GM23338 (cell line): ENCODE results near the gene LRIG3. TPM values are rescaled to one million over a fixed set of nuclear protein-coding genes. Genes with fewer than 3 reads are reported as not detected.

Source experiments
- ATAC-seq: fragments of 200-7000 bp; cut with Tn5 transposase; 3 replicates; pipeline ENCODE4 v1.9.1; 2020
- DNase-seq: peaks from one replicate; pipeline ENCODE4 v3.0.0-alpha.2; 2015; ENCODE audit warnings: low spot score
- H2AFZ ChIP-seq: fragments of 200-600 bp; sonication (generic); 2 replicates; pipeline ENCODE4 v1.8.0; 2016; ENCODE audit warnings: antibody characterized with exemption, mild to moderate bottlenecking, moderate library complexity
- H3F3A ChIP-seq: fragments of 200-600 bp; sonication (generic); replicated peaks from 2 replicates; pipeline ENCODE4 v1.8.0; 2017; ENCODE audit warnings: antibody characterized with exemption, mixed run types, low read depth
- H3K27ac ChIP-seq: fragments of 200-600 bp; sonication (generic); 2 replicates; pipeline ENCODE4 v1.6.1; 2016; ENCODE audit warnings: low read depth
- H3K27me3 ChIP-seq: fragments of 200-600 bp; sonication (generic); 2 replicates; pipeline ENCODE4 v1.8.0; 2016; ENCODE audit warnings: mild to moderate bottlenecking, mixed run types, moderate library complexity; ENCODE audit not compliant: insufficient read depth
- H3K36me3 ChIP-seq: fragments of 200-600 bp; sonication (generic); 2 replicates; pipeline ENCODE4 v1.8.0; 2016; ENCODE audit warnings: mild to moderate bottlenecking; ENCODE audit not compliant: insufficient read depth
- H3K4me1 ChIP-seq: fragments of 200-600 bp; sonication (generic); 2 replicates; pipeline ENCODE4 v1.8.0; 2016; ENCODE audit warnings: mild to moderate bottlenecking, moderate library complexity; ENCODE audit not compliant: insufficient read depth
- H3K4me2 ChIP-seq: fragments of 200-600 bp; sonication (generic); 2 replicates; pipeline ENCODE4 v1.7.1; 2017; ENCODE audit warnings: mixed run types
- H3K4me3 ChIP-seq: fragments of 200-600 bp; sonication (generic); 2 replicates; pipeline ENCODE4 v1.6.1; 2016; ENCODE audit warnings: mixed run types
- H3K79me2 ChIP-seq: fragments of 200-600 bp; sonication (generic); replicated peaks from 2 replicates; pipeline ENCODE4 v1.8.0; 2017; ENCODE audit warnings: mild to moderate bottlenecking; ENCODE audit not compliant: insufficient read depth
- H3K9me2 ChIP-seq: fragments of 200-600 bp; sonication (generic); 2 replicates; pipeline ENCODE4 v1.8.0; 2017; ENCODE audit not compliant: insufficient read depth
- H4K20me1 ChIP-seq: fragments of 200-600 bp; sonication (generic); replicated peaks from 2 replicates; pipeline ENCODE4 v1.8.0; 2017; ENCODE audit warnings: mild to moderate bottlenecking; ENCODE audit not compliant: insufficient read depth
- H3K27ac Mint-ChIP-seq: 2 replicates; pipeline ENCODE4 v1.8.0; 2020; ENCODE audit warnings: inconsistent platforms, mild to moderate bottlenecking, moderate library complexity, mixed read lengths
- H3K27me3 Mint-ChIP-seq: 3 replicates; pipeline ENCODE4 v1.8.0; 2022; ENCODE audit warnings: low read depth, mild to moderate bottlenecking, moderate library complexity, mixed read lengths, inconsistent platforms; ENCODE audit not compliant: insufficient read depth, poor library complexity
- H3K36me3 Mint-ChIP-seq: 3 replicates; pipeline ENCODE4 v1.8.0; 2021; ENCODE audit warnings: low read depth, mild to moderate bottlenecking, inconsistent platforms, moderate library complexity, mixed read lengths
- H3K4me1 Mint-ChIP-seq: 3 replicates; pipeline ENCODE4 v1.8.0; 2020; ENCODE audit warnings: mild to moderate bottlenecking, inconsistent platforms, mixed read lengths
- H3K4me3 Mint-ChIP-seq: 3 replicates; pipeline ENCODE4 v1.8.0; 2021; ENCODE audit warnings: moderate library complexity, mild to moderate bottlenecking, inconsistent platforms, mixed read lengths
- H3K9me3 Mint-ChIP-seq: 3 replicates; pipeline ENCODE4 v1.8.0; 2020; ENCODE audit warnings: moderate library complexity, mild to moderate bottlenecking, inconsistent platforms, mixed read lengths
- CREB1 ChIP-seq: fragments of 250-450 bp; sonication (Bioruptor Pico); IDR thresholded peaks from 2 replicates; pipeline ENCODE4 v1.5.0; 2020; ENCODE audit warnings: low read depth, mild to moderate bottlenecking, moderate library complexity
- EZH2 ChIP-seq: fragments of 200-600 bp; sonication (generic); IDR thresholded peaks from one replicate; pipeline ENCODE4 v1.8.0; 2017; ENCODE audit warnings: antibody characterized with exemption, mild to moderate bottlenecking, low read depth; ENCODE audit not compliant: unreplicated experiment
- EZH2phosphoT487 ChIP-seq: fragments of 200-600 bp; sonication (generic); IDR thresholded peaks from one replicate; pipeline ENCODE4 v1.8.1; 2018; ENCODE audit warnings: antibody characterized with exemption; ENCODE audit not compliant: unreplicated experiment
- STAT1 ChIP-seq: IDR thresholded peaks from one replicate; pipeline ENCODE4 v1.6.1; 2016; ENCODE audit warnings: antibody characterized with exemption; ENCODE audit not compliant: unreplicated experiment
- ZNF331 ChIP-seq: fragments of 250-450 bp; sonication (Bioruptor Pico); IDR thresholded peaks from 2 replicates; pipeline ENCODE4 v1.5.0; 2020; ENCODE audit warnings: low read depth, mild to moderate bottlenecking, moderate library complexity
- polyA plus RNA-seq: library from polyadenylated mRNA; unstranded; fragments of >200 nt; fragmentation: Nextera tagmentation; extraction: Ambion mirVana; gene quantifications from 2 replicates; pipeline ENCODE4 v1.2.1, GENCODE V29; 2016
- total RNA-seq: library from RNA; depleted of rRNA; stranded (reverse); fragments of >200 nt; shearing (Covaris generic); gene quantifications from 2 replicates; pipeline ENCODE4 v1.2.3, GENCODE V29; 2014
- TF ChIP-seq, protein P1 (sequence below), 2 experiments: fragments of 200-600 bp in 1 of 2; sonication (generic) in 1 of 2; conservative IDR thresholded peaks; 2 replicates each; pipeline versions ENCODE4 v1.5.1 to v1.6.1; 2016 to 2017; ENCODE audit warnings: antibody characterized with exemption in 2 of 2, low read depth in 2 of 2, mild to moderate bottlenecking in 2 of 2, moderate library complexity in 1 of 2
- TF ChIP-seq, protein P2 (sequence below): IDR thresholded peaks from one replicate; pipeline ENCODE4 v1.6.1; 2018; ENCODE audit warnings: antibody characterized with exemption; ENCODE audit not compliant: unreplicated experiment
- TF ChIP-seq, protein P3 (sequence below): IDR thresholded peaks from 2 replicates; pipeline ENCODE4 v1.6.1; 2016; ENCODE audit warnings: antibody characterized with exemption

LRIG3 gene
- total and polyA plus RNA-seq, 2 experiments from 2014 or later, result 1.6 to 7.5 TPM

DNA sequence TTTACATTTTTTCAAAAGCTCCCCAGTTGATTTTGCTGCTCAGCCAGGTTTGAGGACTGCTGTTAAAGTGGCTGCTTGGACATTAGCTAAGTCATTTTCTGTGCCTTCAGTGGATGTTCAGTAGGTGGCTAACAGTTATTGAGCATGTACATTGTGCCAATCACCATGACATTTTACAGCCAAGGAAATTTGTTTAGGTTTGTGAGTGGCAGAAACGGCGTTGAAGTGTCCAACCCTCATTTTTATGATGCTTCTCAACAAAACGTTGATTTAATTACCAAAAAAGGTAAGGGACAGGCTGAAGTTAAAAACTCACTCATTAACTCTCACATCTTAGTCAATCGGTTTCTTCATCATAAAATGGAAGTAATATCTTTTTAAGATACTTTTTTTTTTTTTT lies 37.0 kb upstream of the LRIG3 start:
- H3K4me3 Mint-ChIP-seq, result no peak overlapping the region
- H3K36me3 Mint-ChIP-seq, result no peaks in the 10 kb centered on the region
- no peak overlapping the region for H3K27ac ChIP-seq
- H3K9me2 ChIP-seq, result no peaks in the 10 kb centered on the region
- H3K9me3 Mint-ChIP-seq, result no peaks in the 10 kb centered on the region
- no peak overlapping the region; the same call in 1 of the 2 replicates for H3K27ac Mint-ChIP-seq
- TF ChIP-seq ZNF331, result no peak
- TF ChIP-seq, protein P1, sequence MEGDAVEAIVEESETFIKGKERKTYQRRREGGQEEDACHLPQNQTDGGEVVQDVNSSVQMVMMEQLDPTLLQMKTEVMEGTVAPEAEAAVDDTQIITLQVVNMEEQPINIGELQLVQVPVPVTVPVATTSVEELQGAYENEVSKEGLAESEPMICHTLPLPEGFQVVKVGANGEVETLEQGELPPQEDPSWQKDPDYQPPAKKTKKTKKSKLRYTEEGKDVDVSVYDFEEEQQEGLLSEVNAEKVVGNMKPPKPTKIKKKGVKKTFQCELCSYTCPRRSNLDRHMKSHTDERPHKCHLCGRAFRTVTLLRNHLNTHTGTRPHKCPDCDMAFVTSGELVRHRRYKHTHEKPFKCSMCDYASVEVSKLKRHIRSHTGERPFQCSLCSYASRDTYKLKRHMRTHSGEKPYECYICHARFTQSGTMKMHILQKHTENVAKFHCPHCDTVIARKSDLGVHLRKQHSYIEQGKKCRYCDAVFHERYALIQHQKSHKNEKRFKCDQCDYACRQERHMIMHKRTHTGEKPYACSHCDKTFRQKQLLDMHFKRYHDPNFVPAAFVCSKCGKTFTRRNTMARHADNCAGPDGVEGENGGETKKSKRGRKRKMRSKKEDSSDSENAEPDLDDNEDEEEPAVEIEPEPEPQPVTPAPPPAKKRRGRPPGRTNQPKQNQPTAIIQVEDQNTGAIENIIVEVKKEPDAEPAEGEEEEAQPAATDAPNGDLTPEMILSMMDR (conservative IDR thresholded peaks at IDR 0.05; ENCODE audit: low read depth in 2 of 2), result no peak
- no peaks in the 10 kb centered on the region for H3K27me3 Mint-ChIP-seq
- 0 out of 2 replicates have a peak overlapping the region, but pooled peaks have one; percentile 45 for H3K4me2 ChIP-seq
- no peaks in the 10 kb centered on the region for H3K36me3 ChIP-seq
- H3K4me3 ChIP-seq, result no peak overlapping the region
- H3F3A ChIP-seq, result no peaks in the 10 kb centered on the region
- no peaks in the 10 kb centered on the region for H3K79me2 ChIP-seq
- no peak for DNase-seq
- H3K4me1 ChIP-seq, result peaks cover 7% of the 10 kb centered on the region; the same call in 1 of the 2 replicates
- ATAC-seq, result no peak
- H3K4me1 Mint-ChIP-seq, result peaks cover 16% of the 10 kb centered on the region
- no peaks in the 10 kb centered on the region for H4K20me1 ChIP-seq
- H3K27me3 ChIP-seq, result no peaks in the 10 kb centered on the region
- no peak overlapping the region for H2AFZ ChIP-seq

DNA sequence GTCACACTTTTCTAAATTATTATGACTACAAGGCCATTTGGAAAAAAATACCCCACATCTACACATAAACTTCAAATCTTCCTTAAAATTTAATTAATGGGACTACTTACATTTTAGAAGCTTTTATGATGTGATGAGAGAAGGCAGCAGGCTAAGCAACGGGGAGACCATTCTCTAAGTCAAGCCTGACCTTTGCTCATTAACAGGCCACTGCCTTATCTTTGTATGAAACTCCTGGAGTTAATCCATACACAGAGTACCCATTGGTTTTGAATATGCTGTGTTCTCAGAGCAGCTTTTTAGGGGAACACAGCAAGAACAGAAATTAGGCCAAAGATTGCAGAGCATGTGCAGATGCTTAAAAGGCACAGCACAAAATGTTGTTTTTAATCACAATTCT lies 35.5 kb upstream of the LRIG3 start:
- ATAC-seq, result no peak
- Mint-ChIP-seq H3K4me1 (peaks cover 16% of the 10 kb centered on the region), H3K36me3 (no peaks in the 10 kb centered on the region), H3K27ac (no peak overlapping the region; the same call in 1 of the 2 replicates), H3K4me3 (no peak overlapping the region), H3K9me3 (no peaks in the 10 kb centered on the region), H3K27me3 (no peaks in the 10 kb centered on the region)
- Histone ChIP-seq H3K4me3 (no peak overlapping the region), H2AFZ (no peak overlapping the region), H3K27me3 (no peaks in the 10 kb centered on the region), H3F3A (no peaks in the 10 kb centered on the region), H3K4me2 (no peak overlapping the region), H3K9me2 (no peaks in the 10 kb centered on the region), H4K20me1 (no peaks in the 10 kb centered on the region), H3K36me3 (no peaks in the 10 kb centered on the region), H3K79me2 (no peaks in the 10 kb centered on the region), H3K27ac (no peak overlapping the region), H3K4me1 (peaks cover 7% of the 10 kb centered on the region; the same call in 1 of the 2 replicates)
- TF ChIP-seq, protein P2, sequence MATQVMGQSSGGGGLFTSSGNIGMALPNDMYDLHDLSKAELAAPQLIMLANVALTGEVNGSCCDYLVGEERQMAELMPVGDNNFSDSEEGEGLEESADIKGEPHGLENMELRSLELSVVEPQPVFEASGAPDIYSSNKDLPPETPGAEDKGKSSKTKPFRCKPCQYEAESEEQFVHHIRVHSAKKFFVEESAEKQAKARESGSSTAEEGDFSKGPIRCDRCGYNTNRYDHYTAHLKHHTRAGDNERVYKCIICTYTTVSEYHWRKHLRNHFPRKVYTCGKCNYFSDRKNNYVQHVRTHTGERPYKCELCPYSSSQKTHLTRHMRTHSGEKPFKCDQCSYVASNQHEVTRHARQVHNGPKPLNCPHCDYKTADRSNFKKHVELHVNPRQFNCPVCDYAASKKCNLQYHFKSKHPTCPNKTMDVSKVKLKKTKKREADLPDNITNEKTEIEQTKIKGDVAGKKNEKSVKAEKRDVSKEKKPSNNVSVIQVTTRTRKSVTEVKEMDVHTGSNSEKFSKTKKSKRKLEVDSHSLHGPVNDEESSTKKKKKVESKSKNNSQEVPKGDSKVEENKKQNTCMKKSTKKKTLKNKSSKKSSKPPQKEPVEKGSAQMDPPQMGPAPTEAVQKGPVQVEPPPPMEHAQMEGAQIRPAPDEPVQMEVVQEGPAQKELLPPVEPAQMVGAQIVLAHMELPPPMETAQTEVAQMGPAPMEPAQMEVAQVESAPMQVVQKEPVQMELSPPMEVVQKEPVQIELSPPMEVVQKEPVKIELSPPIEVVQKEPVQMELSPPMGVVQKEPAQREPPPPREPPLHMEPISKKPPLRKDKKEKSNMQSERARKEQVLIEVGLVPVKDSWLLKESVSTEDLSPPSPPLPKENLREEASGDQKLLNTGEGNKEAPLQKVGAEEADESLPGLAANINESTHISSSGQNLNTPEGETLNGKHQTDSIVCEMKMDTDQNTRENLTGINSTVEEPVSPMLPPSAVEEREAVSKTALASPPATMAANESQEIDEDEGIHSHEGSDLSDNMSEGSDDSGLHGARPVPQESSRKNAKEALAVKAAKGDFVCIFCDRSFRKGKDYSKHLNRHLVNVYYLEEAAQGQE, result no peak
- no peak for TF ChIP-seq EZH2phosphoT487
- no peak for TF ChIP-seq CREB1 (CRISPR knock-in tag)
- TF ChIP-seq EZH2, result no peak
- TF ChIP-seq, protein P1 (conservative IDR thresholded peaks at IDR 0.05; ENCODE audit: low read depth in 2 of 2), result no peak
- TF ChIP-seq, protein P3, sequence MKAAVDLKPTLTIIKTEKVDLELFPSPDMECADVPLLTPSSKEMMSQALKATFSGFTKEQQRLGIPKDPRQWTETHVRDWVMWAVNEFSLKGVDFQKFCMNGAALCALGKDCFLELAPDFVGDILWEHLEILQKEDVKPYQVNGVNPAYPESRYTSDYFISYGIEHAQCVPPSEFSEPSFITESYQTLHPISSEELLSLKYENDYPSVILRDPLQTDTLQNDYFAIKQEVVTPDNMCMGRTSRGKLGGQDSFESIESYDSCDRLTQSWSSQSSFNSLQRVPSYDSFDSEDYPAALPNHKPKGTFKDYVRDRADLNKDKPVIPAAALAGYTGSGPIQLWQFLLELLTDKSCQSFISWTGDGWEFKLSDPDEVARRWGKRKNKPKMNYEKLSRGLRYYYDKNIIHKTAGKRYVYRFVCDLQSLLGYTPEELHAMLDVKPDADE, result no peak
- no peak for TF ChIP-seq ZNF331
- TF ChIP-seq STAT1, result no peak
- DNase-seq, result no peak
